Mesenteric fat pad (tissue), 1 donor: Measurements from ENCODE around the gene MEIS2. TPM values are rescaled to one million over a fixed set of nuclear protein-coding genes. Genes with fewer than 3 reads are reported as not detected.
"Not testable (repeated sequence)": the region's sequence is repeated elsewhere in the genome, so short reads cannot be mapped to it uniquely, and the experiment has no call there.

Experiments
- DNase-seq: peaks from one replicate; pipeline ENCODE4 v3.0.0-alpha.2; 2020; ENCODE audit warnings: low spot score
- total RNA-seq: library from RNA; stranded (reverse); fragmentation: NEBNext Ultra II Directional; extraction: Animal tissue kit (Norgen Biotek cat#: 25700); gene quantifications from one replicate; pipeline ENCODE4 v1.2.1, GENCODE V29; 2021
- donor health status: DM: yes; HTN: yes; CAD: no.

MEIS2 gene
- total RNA-seq, 1 donor from 2014 or later: 21.5 TPM

DNA sequence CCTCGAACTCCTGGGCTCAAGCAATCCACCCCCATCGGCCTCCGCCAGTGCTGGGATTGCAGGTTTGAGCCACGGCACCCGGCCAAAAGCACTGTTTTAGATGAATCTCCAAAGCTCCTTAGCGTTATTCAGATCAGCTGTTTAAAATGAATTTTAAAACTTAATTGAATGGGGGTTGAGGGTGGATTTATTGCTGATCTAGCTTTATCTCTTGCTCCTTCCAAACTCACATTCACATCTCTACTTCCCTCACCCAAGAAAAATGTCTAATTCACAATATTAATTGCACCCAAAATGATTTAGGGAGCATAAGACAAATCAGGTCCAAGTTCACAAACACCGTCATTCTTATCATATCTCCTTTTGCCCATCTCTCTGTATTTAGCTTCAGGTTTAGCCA, 89.8 kb downstream of the MEIS2 start:
- DNase-seq: no peak

DNA sequence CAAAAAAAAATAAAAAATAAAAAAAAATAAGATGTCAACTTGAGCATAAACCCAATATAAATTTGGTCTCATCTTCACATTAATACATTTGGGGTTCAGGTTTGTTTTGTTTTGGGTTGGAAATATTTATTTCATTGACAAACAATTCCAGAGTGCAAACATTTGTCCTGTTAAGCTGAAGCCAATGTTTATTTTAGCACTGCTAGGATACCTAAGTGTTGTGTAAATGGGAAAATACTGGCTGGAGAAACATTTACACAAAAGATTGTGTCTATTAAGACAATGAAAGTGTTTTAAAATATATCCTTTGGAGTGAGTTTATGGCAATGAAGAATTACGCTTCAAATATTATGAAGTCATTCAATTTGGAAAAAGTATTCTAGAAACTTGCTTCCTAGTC, 91.1 kb downstream of the MEIS2 start:
- no peak for DNase-seq

DNA sequence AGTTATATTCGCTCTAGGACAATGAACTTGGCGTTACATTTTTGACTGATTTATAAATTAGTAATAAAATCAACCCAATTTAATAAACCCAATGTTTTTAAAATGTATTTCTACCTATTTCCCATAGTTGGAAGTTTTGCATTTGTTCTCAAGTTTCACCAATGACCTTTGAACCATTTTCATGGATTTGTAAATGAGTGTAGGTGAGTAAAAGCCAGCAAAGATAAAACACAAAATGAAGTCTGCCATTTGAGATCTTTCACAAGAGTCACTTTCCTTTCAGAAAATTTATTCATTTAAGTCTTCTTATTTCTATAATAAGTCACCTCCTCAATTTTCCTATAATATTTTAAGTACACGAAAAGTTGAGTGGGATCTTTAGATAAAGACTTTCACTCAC, 92.1 kb downstream of the MEIS2 start:
- DNase-seq: no peak

DNA sequence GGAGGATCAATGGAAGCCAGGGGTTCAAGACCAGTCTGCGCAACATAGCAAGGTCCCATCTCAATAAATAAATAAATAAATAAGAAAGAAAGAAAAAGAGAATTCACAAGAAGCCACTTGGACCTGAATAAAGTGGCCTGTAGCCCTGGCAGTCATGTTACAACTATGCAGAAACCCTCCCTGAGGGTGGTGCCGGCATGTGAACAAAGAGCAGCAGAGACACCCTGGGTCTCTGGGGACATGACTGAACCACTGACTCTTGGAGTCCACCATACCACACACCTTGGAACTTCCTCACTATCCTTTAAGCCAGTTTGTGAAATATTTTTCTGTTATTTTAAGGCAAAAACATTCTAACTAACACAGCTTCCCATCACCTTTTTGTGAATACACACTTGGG, 93.0 kb downstream of the MEIS2 start:
- no peak for DNase-seq

DNA sequence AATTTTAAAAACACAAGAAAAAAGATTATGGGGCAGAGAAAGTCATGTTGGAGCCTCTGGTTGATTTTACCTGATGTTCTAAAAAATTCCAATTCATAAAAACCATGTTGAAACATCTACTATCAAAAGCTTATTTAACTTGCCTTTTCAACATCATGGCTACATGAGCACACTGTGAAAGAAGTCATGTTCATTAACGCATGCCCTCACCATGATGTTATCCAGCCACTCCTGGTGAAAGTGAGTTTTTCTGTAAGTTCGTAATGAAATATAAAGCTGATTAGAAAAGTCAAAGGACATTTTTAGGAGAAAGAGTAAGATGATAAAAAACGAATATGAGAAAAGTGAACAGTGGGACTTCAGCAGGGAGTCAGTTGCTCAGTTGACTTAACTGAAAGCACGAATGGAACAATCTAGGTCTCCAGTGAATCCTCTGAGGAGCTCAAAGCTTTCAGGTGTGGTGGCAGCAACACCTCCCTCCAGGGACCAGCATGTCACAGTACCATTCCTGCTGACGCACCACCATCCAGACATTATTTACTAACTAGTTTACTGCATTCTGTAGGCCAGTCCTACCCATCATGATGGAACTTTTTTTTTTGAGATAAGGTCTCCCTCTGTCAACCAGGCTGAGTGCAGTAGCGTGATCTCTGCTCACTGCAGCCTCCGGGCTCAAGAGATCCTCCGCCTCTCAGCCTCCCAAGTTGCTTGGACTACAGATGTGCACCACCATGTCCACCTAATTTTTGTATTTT, 95.2 kb downstream of the MEIS2 start:
- no peak for DNase-seq

DNA sequence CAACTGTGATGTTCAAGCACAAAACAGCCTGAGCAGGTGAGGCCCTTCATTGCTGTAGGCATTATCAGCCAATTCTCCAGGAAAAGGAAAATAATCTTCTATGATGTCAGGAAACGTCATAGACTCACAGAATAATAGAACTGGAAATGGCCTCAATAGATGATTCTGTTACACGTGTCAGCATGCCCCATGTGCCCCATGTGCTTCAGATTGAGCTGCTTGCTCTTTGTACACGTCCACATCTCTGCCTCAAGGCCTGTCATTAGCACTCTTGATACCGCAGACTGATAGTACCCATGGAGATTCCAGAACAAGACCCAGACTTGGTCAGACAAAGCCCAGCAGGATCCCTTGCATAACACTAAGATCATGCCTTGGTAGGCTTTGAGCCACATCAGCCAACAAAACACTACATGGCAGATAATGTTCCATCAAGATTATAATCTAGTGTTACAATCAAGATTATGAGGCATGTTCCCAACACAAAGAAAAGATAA, 95.9 kb downstream of the MEIS2 start:
- no peak for DNase-seq

DNA sequence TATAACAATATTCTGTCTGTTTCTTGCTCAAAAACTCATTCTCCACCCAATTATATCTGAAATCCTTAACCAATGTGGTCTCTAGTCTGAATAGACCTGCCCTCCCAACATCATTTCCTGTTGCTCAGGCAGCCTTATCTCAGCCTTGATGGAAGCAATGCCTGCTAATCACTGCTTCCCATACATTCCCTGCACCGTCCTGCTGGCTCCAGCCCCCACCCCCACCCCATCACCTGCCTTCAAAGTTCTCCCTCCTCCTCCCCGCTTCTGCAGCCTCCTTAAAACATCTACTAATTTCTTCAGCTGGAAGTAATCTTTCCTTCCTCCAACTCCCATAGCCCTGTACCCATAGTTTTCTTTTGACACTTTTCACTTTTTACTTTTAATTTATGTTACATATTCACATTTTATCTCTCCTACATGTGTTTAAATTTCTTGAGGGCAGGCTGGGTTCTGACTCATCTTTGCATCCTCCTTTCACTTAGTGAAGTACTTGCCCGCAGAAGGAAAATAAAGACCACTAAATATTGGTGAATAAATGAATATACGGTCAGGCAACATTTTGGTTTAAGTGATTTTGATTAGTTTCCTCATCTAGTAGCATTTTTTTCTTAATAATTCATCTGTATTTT, 98.2 kb downstream of the MEIS2 start:
- no peak for DNase-seq

DNA sequence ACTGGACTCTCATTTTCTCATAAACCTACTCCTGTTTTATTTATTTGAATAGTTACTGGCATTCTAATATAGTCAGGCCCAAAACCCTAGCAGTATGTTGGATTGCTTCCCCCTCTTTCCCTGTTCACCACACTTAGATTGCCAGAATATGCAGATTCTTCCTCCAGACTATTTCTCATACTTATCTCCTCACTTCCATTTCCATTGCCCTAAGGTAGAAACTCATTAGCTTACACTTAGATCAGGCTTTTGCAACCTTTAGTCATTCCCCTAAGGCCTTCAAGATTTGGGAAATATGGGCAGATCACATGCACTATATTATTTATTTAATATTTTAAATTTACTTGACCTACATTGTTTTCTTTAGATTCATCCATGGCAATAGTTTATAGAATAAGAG, 98.9 kb downstream of the MEIS2 start:
- no peak for DNase-seq

DNA sequence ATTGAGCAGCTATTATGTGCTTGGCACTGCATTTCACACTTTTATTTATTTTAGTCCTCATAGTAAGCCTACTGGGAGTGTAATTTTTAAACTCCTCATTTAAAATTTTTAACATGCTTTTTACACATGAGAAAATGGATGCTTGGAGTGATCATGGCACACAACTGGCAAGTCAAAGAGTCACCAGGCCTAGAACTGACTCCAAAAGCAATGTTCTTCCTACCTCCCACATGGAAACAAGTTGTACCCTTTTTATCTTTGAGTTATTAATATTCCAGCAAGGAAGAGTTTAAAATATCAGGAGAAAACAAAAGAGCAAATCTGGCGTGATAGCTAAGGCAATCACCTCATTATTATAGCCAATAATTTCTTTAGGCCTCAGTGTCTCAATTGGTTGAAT, 100.6 kb downstream of the MEIS2 start:
- no peak for DNase-seq

DNA sequence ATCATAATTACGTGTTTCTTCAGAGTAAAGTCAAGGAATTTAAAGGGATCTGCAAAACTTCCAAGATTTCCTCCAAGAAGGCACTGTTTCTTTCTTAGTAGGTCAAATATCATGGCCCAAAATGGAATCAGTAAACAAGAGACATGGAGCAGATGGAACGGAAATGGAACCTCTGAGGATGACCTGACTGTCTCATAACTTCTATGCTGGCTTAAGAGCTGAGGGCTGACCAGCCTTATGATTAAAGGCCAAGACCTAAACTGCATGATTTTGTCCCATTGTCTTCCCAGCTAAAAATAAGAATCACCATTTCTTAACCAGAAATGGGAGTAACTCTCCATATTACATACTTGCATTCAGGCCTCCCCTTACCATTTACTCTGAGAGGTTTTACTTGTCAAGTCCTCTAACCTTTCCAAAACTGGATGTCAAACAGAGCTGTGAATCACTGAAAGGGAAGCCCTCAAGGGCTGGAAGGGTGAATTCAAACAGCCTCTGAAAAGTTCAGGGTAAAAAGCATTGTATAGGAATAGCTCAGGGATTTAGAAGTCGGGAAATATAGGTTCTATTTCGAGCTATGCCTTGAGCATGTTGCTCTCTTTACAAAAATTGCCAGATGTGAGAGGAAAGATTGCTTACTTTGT, 103.7 kb downstream of the MEIS2 start:
- no peak for DNase-seq

DNA sequence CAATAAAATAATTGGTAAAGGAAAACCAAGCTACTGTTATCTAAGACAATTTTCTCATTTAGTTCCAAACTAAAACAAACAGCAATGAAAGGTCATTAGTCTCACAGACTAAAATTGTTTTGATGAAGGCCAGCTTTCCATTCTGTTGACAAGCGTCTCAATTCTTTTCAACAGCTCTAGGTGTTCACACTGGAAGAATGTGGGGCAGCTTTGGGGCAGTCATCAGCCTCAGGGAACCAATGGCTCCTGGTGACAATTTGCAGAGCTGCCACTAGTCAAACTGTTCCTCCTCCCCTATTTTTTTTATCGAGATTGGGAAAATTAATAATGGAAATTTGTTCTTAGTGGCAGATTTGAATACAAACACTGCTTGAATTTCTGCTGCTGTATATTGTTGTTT, 104.2 kb downstream of the MEIS2 start:
- no peak for DNase-seq

DNA sequence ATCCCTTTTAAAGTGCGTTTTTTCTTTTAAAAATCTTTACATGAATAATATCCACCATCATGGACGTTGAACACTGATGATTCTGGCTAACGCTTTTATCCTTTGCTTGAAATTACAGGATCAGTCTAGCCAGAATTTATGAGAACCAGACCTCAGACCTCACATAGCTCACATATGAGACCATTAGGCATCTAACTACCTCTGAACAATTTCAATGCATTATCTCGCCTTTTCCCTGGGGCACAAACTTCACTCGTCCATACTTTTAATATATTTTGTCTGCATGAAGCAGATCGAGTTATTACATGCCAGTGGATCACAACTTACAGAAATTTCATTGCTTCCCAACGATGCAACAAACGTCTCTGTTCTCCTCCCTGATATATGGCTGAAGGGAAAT, 105.6 kb downstream of the MEIS2 start:
- DNase-seq: no peak

DNA sequence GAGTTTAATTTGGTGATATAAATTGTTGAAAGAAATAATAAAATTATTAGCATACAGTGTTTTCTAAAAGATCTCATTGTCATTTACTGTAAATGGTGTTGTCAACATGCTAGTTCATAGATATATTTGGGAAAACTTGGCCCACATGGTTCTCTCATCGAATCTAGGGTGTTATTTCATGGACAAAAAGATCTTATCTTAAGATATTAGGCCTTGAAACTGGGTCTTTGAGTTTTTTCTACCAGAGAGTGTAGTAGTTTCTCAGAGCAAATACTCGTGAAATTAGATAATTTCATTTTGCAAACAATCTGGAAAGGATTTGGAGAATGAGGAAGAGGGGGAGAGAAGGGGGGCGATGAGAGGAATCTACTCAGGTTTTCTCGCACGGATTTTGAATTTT, 107.9 kb downstream of the MEIS2 start:
- DNase-seq: no peak

DNA sequence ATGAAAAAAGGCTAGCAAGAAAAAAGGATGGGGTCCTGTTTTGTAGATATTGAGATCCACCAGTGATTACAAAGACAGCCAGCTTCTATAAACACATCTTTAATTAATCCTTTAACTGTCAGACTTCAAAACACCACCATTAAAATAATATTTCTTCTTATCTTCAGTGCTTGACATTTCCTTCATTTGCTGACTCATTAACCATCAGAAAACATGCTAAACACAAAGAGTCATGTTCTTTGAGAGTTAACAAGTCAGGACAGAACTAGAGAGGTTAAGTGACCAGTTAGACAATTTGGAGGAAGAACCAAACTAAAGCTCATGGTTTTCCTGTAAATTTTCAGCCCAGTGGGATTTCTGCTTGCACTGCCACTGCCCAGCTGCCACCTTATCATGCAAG, 111.4 kb downstream of the MEIS2 start:
- DNase-seq: no peak

DNA sequence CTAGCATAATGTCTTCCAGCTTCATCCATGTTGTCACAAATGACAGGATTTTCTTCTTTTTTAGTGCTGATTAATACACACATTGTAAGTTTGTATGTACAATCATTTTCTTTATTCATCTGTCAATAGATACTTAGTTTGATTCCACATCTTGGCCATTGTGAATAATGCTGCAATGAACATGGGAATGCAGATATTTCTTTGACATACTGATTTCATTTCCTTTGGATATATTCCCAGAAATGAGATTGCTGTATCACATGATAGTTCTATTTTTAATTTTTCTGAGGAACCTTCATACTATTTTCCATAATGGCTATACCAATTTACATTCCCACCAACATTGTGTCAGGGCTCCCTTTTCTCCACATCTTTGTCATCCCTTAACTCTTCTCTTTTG, 117.9 kb downstream of the MEIS2 start:
- no peak for DNase-seq

DNA sequence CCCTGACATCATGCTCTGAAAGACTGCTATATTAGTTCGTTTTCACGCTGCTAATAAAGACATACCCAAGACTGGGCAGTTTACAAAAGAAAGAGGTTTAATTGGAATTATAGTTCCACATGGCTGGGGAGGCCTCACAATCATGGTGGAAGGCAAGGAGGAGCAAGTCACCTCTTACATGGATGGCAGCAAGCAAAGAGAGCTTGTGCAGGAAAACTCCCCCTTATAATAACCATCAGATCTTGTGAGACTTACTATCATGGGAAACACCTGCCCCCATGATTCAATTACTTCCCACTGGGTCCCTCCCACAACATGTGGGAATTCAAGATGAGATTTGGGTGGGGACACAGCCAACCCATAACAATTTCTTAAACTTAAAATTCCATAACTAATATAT, 120.1 kb downstream of the MEIS2 start:
- not testable (repeated sequence) for DNase-seq

DNA sequence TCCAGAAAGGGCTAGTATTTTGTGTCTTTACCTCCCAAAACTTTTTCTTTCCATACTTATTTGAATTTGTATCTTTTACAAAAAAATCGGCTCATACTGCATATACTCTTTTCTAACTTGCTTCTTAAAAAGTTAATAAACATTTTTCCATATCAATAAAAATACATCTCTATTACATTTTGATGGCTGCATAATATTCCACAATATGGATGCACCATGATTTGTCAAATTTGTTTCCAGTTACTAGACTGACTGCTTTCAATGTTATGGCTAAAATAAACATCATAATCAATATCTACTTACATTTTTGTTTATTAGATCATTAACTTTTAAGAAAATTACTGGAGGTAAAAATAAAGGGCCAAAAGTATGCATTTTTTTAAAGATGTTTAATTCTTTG, 121.7 kb downstream of the MEIS2 start:
- no peak for DNase-seq

DNA sequence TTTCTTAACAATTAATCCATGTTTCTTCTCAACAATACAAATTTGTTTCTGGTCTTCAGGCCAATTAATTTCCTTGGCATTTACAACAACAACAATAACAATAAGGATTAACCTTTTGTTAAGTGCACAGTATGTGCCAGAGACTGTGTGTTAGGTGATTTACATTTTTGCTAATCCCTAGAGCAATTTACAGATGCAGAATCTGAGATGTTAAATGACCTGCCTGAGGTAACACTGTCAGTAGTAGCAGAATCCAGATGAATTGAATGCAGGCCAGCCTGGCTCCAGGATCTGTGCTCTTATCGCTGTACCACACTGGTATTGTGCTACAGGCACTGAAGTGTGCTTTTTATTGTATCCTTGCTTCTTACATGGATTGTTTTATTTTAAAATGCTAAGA, 122.2 kb downstream of the MEIS2 start:
- DNase-seq: no peak

DNA sequence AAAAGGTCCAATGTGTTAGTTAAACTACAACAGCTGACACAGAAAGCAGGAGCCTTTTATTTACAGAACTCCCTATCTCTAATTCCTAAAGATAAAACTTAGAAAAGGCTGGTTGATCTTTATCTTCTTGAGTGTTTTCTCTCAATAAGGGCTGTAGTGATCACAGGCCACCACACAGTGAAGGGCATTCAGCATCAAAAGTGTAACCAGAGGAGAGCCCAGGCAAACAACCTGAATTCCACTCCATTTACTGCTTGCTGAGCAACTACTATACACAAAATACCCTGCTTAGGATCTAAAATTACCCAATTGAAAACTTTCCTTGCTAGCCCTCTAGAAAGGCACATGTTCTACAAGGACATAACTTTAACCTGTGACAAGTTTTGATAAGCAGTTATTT, 122.7 kb downstream of the MEIS2 start:
- no peak for DNase-seq

DNA sequence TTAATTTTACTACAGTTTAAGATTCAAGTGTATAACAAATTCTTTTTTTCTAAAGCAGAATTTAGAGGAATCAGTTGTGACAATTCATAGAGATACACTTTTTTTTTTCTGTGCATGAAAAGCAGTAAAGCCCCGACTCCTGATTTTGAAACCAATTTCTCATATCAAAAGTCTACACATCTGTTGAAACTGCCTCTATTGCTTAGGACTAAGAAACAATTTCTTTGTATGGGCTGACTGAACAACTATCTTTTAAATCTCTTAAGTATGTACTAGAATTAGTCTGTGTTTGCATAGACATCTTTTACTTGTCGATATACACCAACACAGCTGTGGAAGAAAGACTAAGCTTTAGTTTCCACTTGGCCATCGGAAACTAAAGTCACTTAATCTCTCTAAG, 127.6 kb downstream of the MEIS2 start:
- DNase-seq: no peak

DNA sequence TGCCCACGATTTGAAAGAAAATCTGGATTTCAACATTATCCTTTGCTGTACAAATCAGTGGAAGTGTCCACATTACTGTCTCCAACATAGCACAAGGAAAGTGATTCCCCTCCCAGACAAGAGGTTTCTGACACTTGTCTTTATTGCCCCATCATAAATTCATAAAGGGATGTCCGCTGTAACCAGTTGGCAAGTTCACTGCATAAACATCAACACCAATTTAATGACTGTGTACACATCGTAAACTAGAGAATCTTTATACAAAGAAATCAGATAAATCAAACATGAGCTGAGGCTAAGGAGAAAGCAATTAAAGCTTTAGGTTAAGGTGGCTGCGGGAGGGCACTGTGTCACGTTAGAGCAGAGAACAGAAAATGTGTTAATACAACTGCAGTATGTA, 129.8 kb downstream of the MEIS2 start:
- no peak for DNase-seq

DNA sequence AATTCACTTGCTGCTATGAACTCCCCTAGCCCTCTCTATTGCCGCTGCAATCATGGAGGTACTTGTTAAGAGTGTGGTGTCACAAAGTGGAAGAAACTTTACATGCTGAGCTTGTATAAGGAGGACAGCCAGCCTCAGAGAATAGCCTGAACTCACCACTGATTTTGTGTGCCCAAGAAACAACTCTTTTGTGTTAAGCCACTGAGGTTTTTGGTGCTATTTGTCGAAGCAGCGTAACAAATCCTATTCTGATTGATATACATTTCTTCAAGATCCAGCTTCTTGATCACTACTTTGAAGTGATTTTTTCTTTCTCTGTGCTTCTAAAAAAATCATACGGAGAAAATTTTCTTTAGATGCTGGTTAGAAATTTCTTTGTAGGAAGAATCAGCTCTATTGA, 132.4 kb downstream of the MEIS2 start:
- DNase-seq: no peak

DNA sequence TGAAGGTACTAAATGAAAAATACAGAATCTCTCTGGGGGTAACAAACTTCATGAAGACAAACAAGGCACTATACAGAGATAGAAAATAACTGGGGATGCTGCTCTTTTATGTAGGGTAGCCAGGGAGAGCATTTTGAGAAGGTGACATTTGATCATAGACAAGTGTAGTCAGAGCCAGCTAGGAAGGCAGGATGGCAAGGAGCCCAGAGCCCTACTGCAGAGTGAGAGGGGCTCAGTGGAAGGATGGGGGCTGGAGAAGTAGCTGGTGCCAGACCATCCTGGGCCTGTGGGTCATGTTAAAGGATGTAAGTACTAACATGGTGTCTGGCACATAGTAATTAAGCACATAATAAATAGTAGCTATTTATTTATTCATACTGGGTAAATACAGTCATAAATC, 133.6 kb downstream of the MEIS2 start:
- DNase-seq: no peak
